HEK293T (cell line): ENCODE results near the gene DUS2.

Experiments used
- ARNT ChIP-seq: fragments of 450-650 bp; IDR thresholded peaks from 2 replicates; pipeline ENCODE4 v1.6.1; 2017; ENCODE audit warnings: mild to moderate bottlenecking
- BHLHE40 ChIP-seq: fragments of 450-650 bp; IDR thresholded peaks from 2 replicates; pipeline ENCODE4 v1.6.1; 2016; ENCODE audit warnings: mild to moderate bottlenecking, moderate library complexity, borderline replicate concordance
- CTBP1 ChIP-seq: fragments of 450-650 bp; IDR thresholded peaks from 2 replicates; pipeline ENCODE4 v1.6.1; 2016; ENCODE audit warnings: borderline replicate concordance
- ELF4 ChIP-seq: fragments of 450-650 bp; IDR thresholded peaks from 2 replicates; pipeline ENCODE4 v1.6.1; 2017; ENCODE audit warnings: antibody characterized with exemption
- FOXA1 ChIP-seq: fragments of 450-650 bp; IDR thresholded peaks from 2 replicates; pipeline ENCODE4 v1.6.1; 2016; ENCODE audit warnings: mild to moderate bottlenecking
- FOXK2 ChIP-seq: fragments of 450-650 bp; IDR thresholded peaks from 2 replicates; pipeline ENCODE4 v1.6.1; 2016; ENCODE audit warnings: mild to moderate bottlenecking
- FOXM1 ChIP-seq: fragments of 450-650 bp; IDR thresholded peaks from 2 replicates; pipeline ENCODE4 v1.6.1; 2017; ENCODE audit warnings: mild to moderate bottlenecking, borderline replicate concordance
- HDGF ChIP-seq: fragments of 450-650 bp; IDR thresholded peaks from 2 replicates; pipeline ENCODE4 v1.6.1; 2017; ENCODE audit warnings: antibody characterized with exemption, borderline replicate concordance
- L3MBTL2 ChIP-seq: fragments of 450-650 bp; conservative IDR thresholded peaks from 2 replicates; pipeline ENCODE4 v1.6.1; 2016; ENCODE audit warnings: mild to moderate bottlenecking
- NFRKB ChIP-seq: fragments of 450-650 bp; IDR thresholded peaks from 2 replicates; pipeline ENCODE4 v1.6.1; 2016; ENCODE audit warnings: mild to moderate bottlenecking, moderate library complexity
- SP1 ChIP-seq: fragments of 450-650 bp; IDR thresholded peaks from 2 replicates; pipeline ENCODE4 v1.6.1; 2017
- SUZ12 ChIP-seq: fragments of 450-650 bp; IDR thresholded peaks from 2 replicates; pipeline ENCODE4 v1.6.1; 2016; ENCODE audit warnings: mild to moderate bottlenecking
- TARDBP ChIP-seq: fragments of 450-650 bp; IDR thresholded peaks from 2 replicates; pipeline ENCODE4 v1.6.1; 2016

DNA sequence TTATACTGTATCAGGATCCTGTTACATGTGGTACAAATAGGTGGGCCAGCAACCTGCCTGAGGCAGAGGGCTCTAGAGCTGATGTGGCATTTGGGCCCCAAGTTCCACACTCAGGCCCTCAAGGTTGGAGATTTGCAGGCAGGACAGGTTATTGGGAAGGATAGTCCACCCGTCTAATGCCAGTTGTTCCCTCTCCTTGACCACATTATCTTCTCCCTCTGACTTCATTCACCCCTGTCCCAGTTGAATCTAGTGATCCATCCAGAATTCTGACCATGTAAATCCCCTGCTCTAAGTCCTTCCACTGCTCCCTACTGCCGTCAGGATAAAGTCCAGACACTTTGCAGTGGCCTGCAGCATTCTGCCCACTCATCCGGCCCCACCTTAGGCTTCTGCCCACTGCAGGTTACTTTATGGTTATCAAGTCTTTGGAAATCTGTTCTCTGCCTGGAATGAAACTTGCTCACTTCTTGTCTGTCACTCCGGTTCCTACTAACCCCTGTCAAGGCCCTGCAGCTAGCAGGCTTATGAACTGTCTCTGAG, 60.2 kb downstream of the DUS2 start:
- no peak for TF ChIP-seq FOXM1
- no peak for TF ChIP-seq BHLHE40
- TF ChIP-seq FOXA1: no peak
- TF ChIP-seq SP1: no peak
- TF ChIP-seq FOXK2: no peak
- TF ChIP-seq ELF4: no peak
- no peak for TF ChIP-seq SUZ12
- TF ChIP-seq L3MBTL2: no peak
- no peak for TF ChIP-seq ARNT
- TF ChIP-seq NFRKB: no peak
- TF ChIP-seq TARDBP: no peak
- TF ChIP-seq CTBP1: no peak
- TF ChIP-seq HDGF: no peak
